Stomach (tissue), 9 donors: ENCODE results near the gene DPAGT1. TPM values are rescaled to one million over a fixed set of nuclear protein-coding genes. Genes with fewer than 3 reads are reported as not detected.

Source experiments
- DNase-seq, 2 donors: peaks; one replicate each; pipeline versions ENCODE4 v3.0.0 to v3.0.0-alpha.2; 2013 to 2019
- H3K27ac ChIP-seq, 5 donors: fragments of 200-600 bp in 4 of 5; sonication (generic) in 4 of 5; one replicate each; pipeline ENCODE4 v1.5.1; 2013 to 2019; ENCODE audit warnings: mild to moderate bottlenecking in 1 of 5, moderate library complexity in 1 of 5
- H3K27me3 ChIP-seq, 3 donors: fragments of 200-600 bp; sonication (generic); one replicate each; pipeline ENCODE4 v1.5.1; 2017 to 2019; ENCODE audit warnings: mixed run types in 1 of 3
- H3K36me3 ChIP-seq, 4 donors: fragments of 200-600 bp; sonication (generic); 1 replicate in 3 of 4; 2 replicates in 1 of 4; pipeline ENCODE4 v1.5.1; 2016 to 2019
- H3K4me1 ChIP-seq, 4 donors: fragments of 200-600 bp; sonication (generic); one replicate each; pipeline ENCODE4 v1.5.1; 2016 to 2019
- H3K4me3 ChIP-seq, 4 donors: fragments of 200-600 bp; sonication (generic) in 3 of 4; one replicate each; pipeline ENCODE4 v1.5.1; 2016 to 2019; ENCODE audit warnings: mild to moderate bottlenecking in 1 of 4
- H3K9me3 ChIP-seq, 4 donors: fragments of 200-600 bp; sonication (generic); one replicate each; pipeline ENCODE4 v1.5.1; 2016 to 2019
- CTCF ChIP-seq, 7 experiments: fragments of 450-650 bp in 4 of 7; fragments of 200-600 bp in 3 of 7; sonication (generic) in 3 of 7; IDR thresholded peaks; one replicate each; pipeline ENCODE4 v1.5.1; 2016 to 2019; ENCODE audit warnings: antibody characterized with exemption in 7 of 7, control low read depth in 2 of 7, mild to moderate bottlenecking in 1 of 7
- EP300 ChIP-seq: sonication (generic); formaldehyde crosslinking; IDR thresholded peaks from one replicate; pipeline ENCODE4 v1.6.1; 2017; ENCODE audit warnings: antibody characterized with exemption
- POLR2A ChIP-seq, 4 donors: fragments of 450-650 bp; IDR thresholded peaks; one replicate each; pipeline ENCODE4 v1.6.1; 2016; ENCODE audit warnings: antibody characterized with exemption in 4 of 4, control low read depth in 2 of 4, mild to moderate bottlenecking in 1 of 4, moderate library complexity in 1 of 4
- POLR2AphosphoS5 ChIP-seq, 3 donors: sonication (generic); formaldehyde crosslinking; IDR thresholded peaks; one replicate each; pipeline ENCODE4 v1.6.1; 2016; ENCODE audit warnings: antibody characterized with exemption in 3 of 3
- WGBS, 5 donors: extraction: QIAGEN DNeasy Blood & Tissue Kit in 3 of 5; methylation state at CpG; one replicate each; pipeline versions ENCODE4 v1.1.5 to v1.1.7; 2013 to 2018; 5-methylcytosine and 5-hydroxymethylcytosine counted together
- intact Hi-C: fragments of 100-400 bp; cut with DNase I; formaldehyde crosslinking; loops from one replicate; pipeline ENCODE4 v1.15.1; 2023; ENCODE audit warnings: low total_unique reads
- polyA plus RNA-seq, 3 donors: library from polyadenylated mRNA; stranded (reverse); fragments of 200-250 nt; gene quantifications; one replicate each; pipeline ENCODE4 v1.2.3, GENCODE V29; 2013
- total RNA-seq, 5 donors: library from RNA; depleted of rRNA; stranded (reverse); fragments of >200 nt; gene quantifications; one replicate each; pipeline versions ENCODE4 v1.1.0 to v1.2.3, GENCODE V29; 2014 to 2016
- donor health status: healthy with polysubstance abuse.
- donor health status: Bipolar disorder and iron deficiency.
- donor health status: healthy.

DPAGT1 gene
- total and polyA plus RNA-seq, 8 donors = 2.3 to 28.5 (median 14.5) TPM

- H3K27ac ChIP-seq = no peak overlapping the region
- no peaks in the 10 kb centered on the region for H3K27me3 ChIP-seq
- H3K4me3 ChIP-seq = no peak overlapping the region
- TF ChIP-seq POLR2AphosphoS5 (IDR thresholded peaks at IDR 0.05) (no peak), EP300 (no peak), CTCF (IDR thresholded peaks at IDR 0.05) (no peak), POLR2A (IDR thresholded peaks at IDR 0.05) (no peak)
- intact Hi-C loops = no loop called here
- no peaks in the 10 kb centered on the region for H3K9me3 ChIP-seq
- DNase-seq = no peak
- 86 to 98% (median 95%) methylated on average over 2 to 7 of the region's 7 CpGs for WGBS, 5 donors
- peaks cover 0 to 2% (median under 1%) of the 10 kb centered on the region in 4 donors for H3K4me1 ChIP-seq
- H3K36me3 ChIP-seq = peaks cover 87 to 99% (median 99%) of the 10 kb centered on the region in 4 donors
Measured at GRCh38 chr11:119049081-119049480, 52.6 kb downstream of the DPAGT1 start.

- TF ChIP-seq EP300 (no peak), POLR2AphosphoS5 (IDR thresholded peaks at IDR 0.05) (no peak), POLR2A (IDR thresholded peaks at IDR 0.05) (no peak), CTCF (IDR thresholded peaks at IDR 0.05) (no peak)
- no peak for DNase-seq
- Histone ChIP-seq H3K27ac (no peak overlapping the region), H3K4me1 (no peaks in the 10 kb centered on the region), H3K9me3 (no peaks in the 10 kb centered on the region), H3K36me3 (peaks cover 83 to 97% (median 95%) of the 10 kb centered on the region in 4 donors), H3K4me3 (no peak overlapping the region), H3K27me3 (no peaks in the 10 kb centered on the region)
- intact Hi-C loops = no loop called here
- WGBS, 5 donors = 94 to 96% (median 95%) methylated on average over 9 of the region's 9 CpGs
Measured at GRCh38 chr11:119048644-119049043, 53.0 kb downstream of the DPAGT1 start.

GRCh38 chr11:119047205-119047604 lies 54.4 kb downstream of the DPAGT1 start:
- TF ChIP-seq EP300 (no peak), CTCF (IDR thresholded peaks at IDR 0.05) (no peak), POLR2A (IDR thresholded peaks at IDR 0.05) (no peak), POLR2AphosphoS5 (IDR thresholded peaks at IDR 0.05) (no peak)
- Histone ChIP-seq H3K36me3 (peaks cover 70 to 82% (median 80%) of the 10 kb centered on the region in 4 donors), H3K27me3 (no peaks in the 10 kb centered on the region), H3K4me1 (no peaks in the 10 kb centered on the region), H3K9me3 (no peaks in the 10 kb centered on the region), H3K4me3 (no peak overlapping the region), H3K27ac (no peak overlapping the region)
- 86 to 90% (median 88%) methylated on average over 6 of the region's 6 CpGs for WGBS, 5 donors
- intact Hi-C loops = no loop called here
- no peak for DNase-seq

Other genes with a start within 250 kb of the DPAGT1 start
- under 1 TPM in 1 of 5 donors, not detected in 4; 0.14 TPM for gene CXCR5, start 218.0 kb downstream of the DPAGT1 start, total RNA-seq
- gene CXCR5, start 218.0 kb downstream of the DPAGT1 start, polyA plus RNA-seq = under 1 TPM; 0.12 to 0.60 (median 0.15) TPM
- gene BCL9L, start 175.9 kb downstream of the DPAGT1 start, total RNA-seq = 10 to 100 TPM in 4 of 5 donors, 1 to 10 TPM in 1; 9.9 to 35.2 (median 20.4) TPM
- 10 to 100 TPM in 1 of 3 donors, 1 to 10 TPM in 2; 4.2 to 11.7 (median 6.0) TPM for gene BCL9L, start 175.9 kb downstream of the DPAGT1 start, polyA plus RNA-seq
- gene UPK2, start 145.6 kb downstream of the DPAGT1 start, total RNA-seq = not detected
- gene UPK2, start 145.6 kb downstream of the DPAGT1 start, polyA plus RNA-seq = under 1 TPM in 1 of 3 donors, not detected in 2; 0.50 TPM
- gene FOXR1, start 130.1 kb downstream of the DPAGT1 start, total RNA-seq = not detected
- gene FOXR1, start 130.1 kb downstream of the DPAGT1 start, polyA plus RNA-seq = not detected
- gene CENATAC, start 103.7 kb downstream of the DPAGT1 start, total RNA-seq = 100 to 1,000 TPM in 1 of 5 donors, 10 to 100 TPM in 4; 34.8 to 310 (median 64.0) TPM
- 10 to 100 TPM; 17.8 to 38.0 (median 18.0) TPM for gene CENATAC, start 103.7 kb downstream of the DPAGT1 start, polyA plus RNA-seq
- gene RPS25, start 83.5 kb downstream of the DPAGT1 start, total RNA-seq = 1,000 to 10,000 TPM in 3 of 5 donors, 100 to 1,000 TPM in 2; 157 to 2,308 (median 1,395) TPM
- 1,000 to 10,000 TPM; 2,403 to 3,218 (median 2,977) TPM for gene RPS25, start 83.5 kb downstream of the DPAGT1 start, polyA plus RNA-seq
- 10 to 100 TPM; 13.4 to 81.4 (median 20.0) TPM for gene TRAPPC4, start 83.1 kb downstream of the DPAGT1 start, total RNA-seq
- gene TRAPPC4, start 83.1 kb downstream of the DPAGT1 start, polyA plus RNA-seq = 10 to 100 TPM; 29.6 to 49.6 (median 34.1) TPM
- gene SLC37A4, start 71.0 kb downstream of the DPAGT1 start, total RNA-seq = 100 to 1,000 TPM in 1 of 5 donors, 10 to 100 TPM in 4; 16.3 to 126 (median 23.5) TPM
- 10 to 100 TPM; 12.4 to 14.6 (median 13.0) TPM for gene SLC37A4, start 71.0 kb downstream of the DPAGT1 start, polyA plus RNA-seq
- 100 to 1,000 TPM in 2 of 5 donors, 10 to 100 TPM in 3; 46.1 to 127 (median 80.0) TPM for gene HYOU1, start 44.6 kb downstream of the DPAGT1 start, total RNA-seq
- gene HYOU1, start 44.6 kb downstream of the DPAGT1 start, polyA plus RNA-seq = 10 to 100 TPM; 12.7 to 57.2 (median 26.7) TPM
- gene VPS11, start 34.0 kb downstream of the DPAGT1 start, total RNA-seq = 100 to 1,000 TPM in 1 of 5 donors, 10 to 100 TPM in 3, 1 to 10 TPM in 1; 8.2 to 190 (median 21.1) TPM
- 10 to 100 TPM; 25.5 to 43.1 (median 40.9) TPM for gene VPS11, start 34.0 kb downstream of the DPAGT1 start, polyA plus RNA-seq
- gene HMBS, start 17.0 kb downstream of the DPAGT1 start, total RNA-seq = 10 to 100 TPM in 1 of 5 donors, 1 to 10 TPM in 3, not detected in 1; 3.8 to 15.9 (median 8.1) TPM
- 10 to 100 TPM; 23.0 to 25.0 (median 23.5) TPM for gene HMBS, start 17.0 kb downstream of the DPAGT1 start, polyA plus RNA-seq
- 10 to 100 TPM in 3 of 5 donors, 1 to 10 TPM in 2; 2.6 to 19.9 (median 13.4) TPM for gene C2CD2L, start 5.5 kb upstream of the DPAGT1 start, total RNA-seq
- 1 to 10 TPM; 1.7 to 6.1 (median 2.4) TPM for gene C2CD2L, start 5.5 kb upstream of the DPAGT1 start, polyA plus RNA-seq
- 10 to 100 TPM; 17.1 to 80.8 (median 43.6) TPM for gene HINFP, start 19.7 kb upstream of the DPAGT1 start, total RNA-seq
- 10 to 100 TPM in 2 of 3 donors, 1 to 10 TPM in 1; 9.2 to 11.9 (median 10.1) TPM for gene HINFP, start 19.7 kb upstream of the DPAGT1 start, polyA plus RNA-seq
- under 1 TPM in 1 of 5 donors, not detected in 4; 0.37 TPM for gene ABCG4, start 47.2 kb upstream of the DPAGT1 start, total RNA-seq
- gene ABCG4, start 47.2 kb upstream of the DPAGT1 start, polyA plus RNA-seq = under 1 TPM in 2 of 3 donors, not detected in 1; 0.06 to 0.10 TPM
- 100 to 1,000 TPM in 1 of 5 donors, 10 to 100 TPM in 3, 1 to 10 TPM in 1; 7.0 to 101 (median 17.9) TPM for gene NLRX1, start 66.9 kb upstream of the DPAGT1 start, total RNA-seq
- gene NLRX1, start 66.9 kb upstream of the DPAGT1 start, polyA plus RNA-seq = 10 to 100 TPM in 1 of 3 donors, 1 to 10 TPM in 2; 3.8 to 10.4 (median 4.8) TPM
- 100 to 1,000 TPM in 1 of 5 donors, 10 to 100 TPM in 1, 1 to 10 TPM in 2, not detected in 1; 3.3 to 130 (median 9.5) TPM for gene NHERF4, start 83.6 kb upstream of the DPAGT1 start, total RNA-seq
- gene NHERF4, start 83.6 kb upstream of the DPAGT1 start, polyA plus RNA-seq = 1 to 10 TPM in 2 of 3 donors, under 1 TPM in 1; 0.13 to 2.4 (median 2.1) TPM
- 10 to 100 TPM in 4 of 5 donors, 1 to 10 TPM in 1; 1.4 to 13.8 (median 11.7) TPM for gene CBL, start 104.5 kb upstream of the DPAGT1 start, total RNA-seq
- gene CBL, start 104.5 kb upstream of the DPAGT1 start, polyA plus RNA-seq = 1 to 10 TPM; 2.7 to 4.2 (median 3.0) TPM
- 100 to 1,000 TPM in 3 of 5 donors, 10 to 100 TPM in 2; 49.6 to 379 (median 111) TPM for gene MCAM, start 215.3 kb upstream of the DPAGT1 start, total RNA-seq
- gene MCAM, start 215.3 kb upstream of the DPAGT1 start, polyA plus RNA-seq = 10 to 100 TPM in 2 of 3 donors, 1 to 10 TPM in 1; 7.3 to 54.8 (median 16.0) TPM
- 10 to 100 TPM in 2 of 5 donors, 1 to 10 TPM in 2, not detected in 1; 1.3 to 45.8 (median 11.7) TPM for gene RNF26, start 232.7 kb upstream of the DPAGT1 start, total RNA-seq
- gene RNF26, start 232.7 kb upstream of the DPAGT1 start, polyA plus RNA-seq = 10 to 100 TPM in 2 of 3 donors, 1 to 10 TPM in 1; 7.0 to 14.8 (median 10.3) TPM
- gene C1QTNF5, start 239.0 kb upstream of the DPAGT1 start, total RNA-seq = 100 to 1,000 TPM in 1 of 5 donors, 10 to 100 TPM in 4; 11.4 to 169 (median 17.4) TPM
- 10 to 100 TPM; 12.7 to 30.3 (median 20.6) TPM for gene C1QTNF5, start 239.0 kb upstream of the DPAGT1 start, polyA plus RNA-seq
- gene MFRP, start 244.9 kb upstream of the DPAGT1 start, total RNA-seq = not detected
- gene MFRP, start 244.9 kb upstream of the DPAGT1 start, polyA plus RNA-seq = not detected